ENCODE results near the gene FILIP1L. TPM values are rescaled to one million over a fixed set of nuclear protein-coding genes. Genes with fewer than 3 reads are reported as not detected.
A peak's percentile ranks its signal among the peaks of the same experiment; 100 is the strongest.

The FILIP1L gene
- total RNA-seq, 1 donor = 213 TPM

DNA sequence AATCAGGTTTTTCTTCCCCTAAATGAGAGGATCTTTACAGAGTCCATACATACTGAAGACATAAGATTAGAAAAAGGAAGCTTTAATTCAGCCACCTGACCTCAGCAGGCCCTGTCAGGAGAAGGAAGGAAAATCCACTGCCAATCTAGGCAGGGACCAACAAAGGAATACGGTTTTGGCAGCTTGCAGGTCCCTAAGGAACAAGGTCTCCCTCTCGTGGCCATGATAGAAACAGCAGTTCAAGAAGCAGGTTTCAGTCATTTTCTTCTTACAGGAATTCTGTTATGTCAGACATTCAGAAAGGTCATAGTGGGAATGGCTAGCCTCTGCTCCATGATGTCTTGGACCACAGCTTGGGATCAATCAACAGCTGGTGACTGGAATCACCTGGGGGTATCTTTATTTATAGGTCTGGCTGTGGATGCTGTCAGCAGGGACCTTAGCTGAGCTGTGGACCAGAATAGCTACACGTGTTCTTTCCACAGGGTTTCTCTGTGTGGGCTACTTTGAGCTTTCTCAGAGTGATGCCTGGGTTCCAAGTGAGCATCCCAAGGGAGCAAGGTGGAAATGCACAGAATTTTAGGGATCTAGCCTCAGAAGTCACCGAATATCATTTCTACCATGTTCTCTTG lies 306.0 kb downstream of the FILIP1L start:
- TF ChIP-seq, protein P1, sequence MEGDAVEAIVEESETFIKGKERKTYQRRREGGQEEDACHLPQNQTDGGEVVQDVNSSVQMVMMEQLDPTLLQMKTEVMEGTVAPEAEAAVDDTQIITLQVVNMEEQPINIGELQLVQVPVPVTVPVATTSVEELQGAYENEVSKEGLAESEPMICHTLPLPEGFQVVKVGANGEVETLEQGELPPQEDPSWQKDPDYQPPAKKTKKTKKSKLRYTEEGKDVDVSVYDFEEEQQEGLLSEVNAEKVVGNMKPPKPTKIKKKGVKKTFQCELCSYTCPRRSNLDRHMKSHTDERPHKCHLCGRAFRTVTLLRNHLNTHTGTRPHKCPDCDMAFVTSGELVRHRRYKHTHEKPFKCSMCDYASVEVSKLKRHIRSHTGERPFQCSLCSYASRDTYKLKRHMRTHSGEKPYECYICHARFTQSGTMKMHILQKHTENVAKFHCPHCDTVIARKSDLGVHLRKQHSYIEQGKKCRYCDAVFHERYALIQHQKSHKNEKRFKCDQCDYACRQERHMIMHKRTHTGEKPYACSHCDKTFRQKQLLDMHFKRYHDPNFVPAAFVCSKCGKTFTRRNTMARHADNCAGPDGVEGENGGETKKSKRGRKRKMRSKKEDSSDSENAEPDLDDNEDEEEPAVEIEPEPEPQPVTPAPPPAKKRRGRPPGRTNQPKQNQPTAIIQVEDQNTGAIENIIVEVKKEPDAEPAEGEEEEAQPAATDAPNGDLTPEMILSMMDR (IDR thresholded peaks at IDR 0.05; ENCODE audit: insufficient read depth, low read depth, low read length) = peak; percentile 94
- DNase-seq (ENCODE audit: low read depth) = peak; percentile 81
- no peak overlapping the region for H3K4me3 ChIP-seq (ENCODE audit: low read depth, low read length)

DNA sequence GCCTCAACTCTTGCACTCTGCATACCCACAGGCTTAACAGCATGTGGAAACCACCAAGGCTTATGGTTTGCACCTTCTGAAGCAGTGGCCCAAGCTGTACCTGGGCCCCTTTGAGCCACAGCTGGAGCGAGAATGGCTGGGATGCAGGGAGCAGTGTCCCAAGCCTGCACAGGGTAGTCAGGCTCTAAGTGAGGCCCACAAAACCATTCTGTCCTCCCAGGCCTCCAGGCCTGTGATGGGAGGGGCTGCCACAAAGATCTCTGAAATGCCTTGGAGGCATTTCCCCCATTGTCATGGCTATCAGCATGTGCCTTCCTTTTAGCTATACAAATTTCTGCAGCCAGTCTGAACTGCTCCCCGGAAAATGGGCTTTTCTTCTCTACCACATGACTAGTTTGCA lies 309.1 kb downstream of the FILIP1L start:
- TF ChIP-seq, protein P1 (IDR thresholded peaks at IDR 0.05; ENCODE audit: insufficient read depth, low read depth, low read length) = no peak

DNA sequence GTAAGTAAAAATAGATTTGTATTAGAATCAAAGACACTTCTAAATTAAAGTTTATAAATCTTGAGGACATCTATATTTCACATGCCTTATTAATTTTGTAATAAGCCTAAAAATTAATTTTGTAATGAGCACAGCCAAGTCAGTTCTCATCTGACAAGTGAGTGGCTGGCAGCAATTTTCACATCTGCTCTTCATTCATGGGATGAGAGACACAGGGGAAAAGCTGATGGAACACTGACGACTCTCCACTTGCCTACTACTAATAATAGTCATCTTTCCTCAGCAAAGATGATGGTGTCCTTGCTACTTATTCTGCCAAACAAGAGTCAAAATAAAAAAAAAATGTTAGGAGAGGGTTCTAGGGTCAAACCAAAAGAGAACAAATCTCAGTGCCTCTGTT lies 311.0 kb downstream of the FILIP1L start:
- TF ChIP-seq, protein P1 (IDR thresholded peaks at IDR 0.05; ENCODE audit: insufficient read depth, low read depth, low read length) = no peak
- no peak overlapping the region for H3K4me3 ChIP-seq (ENCODE audit: low read depth, low read length)
- no peak for DNase-seq (ENCODE audit: low read depth)

More for the DNA sequence above, 309.1 kb downstream of the FILIP1L start:
- no peak overlapping the region for H3K4me3 ChIP-seq (ENCODE audit: low read depth, low read length)
- DNase-seq (ENCODE audit: low read depth) = no peak

DNA sequence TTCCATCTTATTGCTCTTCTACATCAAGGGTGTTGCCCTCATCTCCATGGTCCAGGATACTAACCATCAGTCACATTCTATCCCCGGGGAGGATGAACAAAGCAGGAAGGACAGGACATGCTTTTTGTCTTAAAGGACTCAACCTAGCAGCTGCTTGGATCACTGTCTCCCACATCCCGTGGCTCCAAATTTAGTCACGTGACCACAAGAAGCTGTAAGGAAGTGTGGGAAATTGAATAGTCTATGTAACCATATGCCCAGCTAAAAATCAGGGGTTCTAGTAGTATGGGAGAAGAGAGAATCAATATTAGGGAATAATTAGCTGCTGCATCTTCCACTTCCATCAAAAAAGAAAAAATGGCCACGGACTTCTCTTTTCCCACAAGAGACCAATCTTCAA lies 314.9 kb downstream of the FILIP1L start:
- TF ChIP-seq, protein P1 (IDR thresholded peaks at IDR 0.05; ENCODE audit: insufficient read depth, low read depth, low read length) = no peak
- no peak for DNase-seq (ENCODE audit: low read depth)
- H3K4me3 ChIP-seq (ENCODE audit: low read depth, low read length) = no peak overlapping the region

DNA sequence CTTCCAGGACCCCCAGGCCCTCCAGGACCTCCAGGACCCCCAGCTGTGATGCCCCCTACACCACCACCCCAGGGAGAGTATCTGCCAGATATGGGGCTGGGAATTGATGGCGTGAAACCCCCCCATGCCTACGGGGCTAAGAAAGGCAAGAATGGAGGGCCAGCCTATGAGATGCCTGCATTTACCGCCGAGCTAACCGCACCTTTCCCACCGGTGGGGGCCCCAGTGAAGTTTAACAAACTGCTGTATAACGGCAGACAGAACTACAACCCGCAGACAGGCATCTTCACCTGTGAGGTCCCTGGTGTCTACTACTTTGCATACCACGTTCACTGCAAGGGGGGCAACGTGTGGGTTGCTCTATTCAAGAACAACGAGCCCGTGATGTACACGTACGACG lies 318.7 kb downstream of the FILIP1L start:
- H3K4me3 ChIP-seq (ENCODE audit: low read depth, low read length) = no peak overlapping the region
- TF ChIP-seq, protein P1 (IDR thresholded peaks at IDR 0.05; ENCODE audit: insufficient read depth, low read depth, low read length) = no peak
- no peak for DNase-seq (ENCODE audit: low read depth)

DNA sequence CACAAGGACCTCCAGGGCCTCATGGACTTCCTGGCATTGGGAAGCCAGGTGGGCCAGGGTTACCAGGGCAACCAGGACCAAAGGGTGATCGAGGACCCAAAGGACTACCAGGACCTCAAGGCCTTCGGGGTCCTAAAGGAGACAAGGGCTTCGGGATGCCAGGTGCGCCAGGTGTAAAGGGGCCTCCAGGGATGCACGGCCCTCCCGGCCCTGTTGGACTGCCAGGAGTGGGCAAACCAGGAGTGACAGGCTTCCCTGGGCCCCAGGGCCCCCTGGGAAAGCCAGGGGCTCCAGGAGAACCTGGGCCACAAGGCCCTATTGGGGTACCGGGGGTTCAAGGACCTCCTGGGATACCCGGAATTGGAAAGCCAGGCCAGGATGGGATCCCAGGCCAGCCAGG lies 319.8 kb downstream of the FILIP1L start:
- DNase-seq (ENCODE audit: low read depth) = no peak
- H3K4me3 ChIP-seq (ENCODE audit: low read depth, low read length) = no peak overlapping the region
- TF ChIP-seq, protein P1 (IDR thresholded peaks at IDR 0.05; ENCODE audit: insufficient read depth, low read depth, low read length) = no peak
